K562 (cell line): Measurements from ENCODE around the gene SLC20A1. TPM values are rescaled to one million over a fixed set of nuclear protein-coding genes. Genes with fewer than 3 reads are reported as not detected.

Experiments
- ATAC-seq: fragments of 200-7000 bp; cut with Tn5 transposase; 3 replicates; pipeline ENCODE4 v1.9.1; 2020; ENCODE audit warnings: moderate library complexity
- BruUV-seq: library from RNA; stranded (reverse); fragments of 400-500 nt; replicated peaks from 2 replicates; lab custom pipeline; 2021; lab: Mats Ljungman, UMichigan
- CTCF ChIA-PET: fragments of 300-600 bp; formaldehyde crosslinking; extraction: SDS; loops from one replicate; lab custom pipeline; 2021; ENCODE audit warnings: low intra/inter-chr PET ratio; lab: Yijun Ruan, JAX
- POLR2A ChIA-PET: fragments of 300-600, 350-650 bp; sonication (Branson Sonifier 250); formaldehyde crosslinking; extraction: SDS; loops from one replicate; lab custom pipeline; 2021; ENCODE audit warnings: antibody characterized with exemption, inconsistent platforms; lab: Yijun Ruan, JAX
- DNase-seq, 4 experiments: peaks; one replicate each; pipeline versions ENCODE4 v3.0.0 to v3.0.0-alpha.2; 2011 to 2018; ENCODE audit warnings: low spot score in 3 of 4, mixed read lengths in 3 of 4; ENCODE audit errors: extremely low read depth in 1 of 4
- FAIRE-seq: peaks from 2 replicates; lab custom pipeline; 2011; peaks lifted over from hg19 to GRCh38; lab: Jason Lieb, UNC
- H2AFZ ChIP-seq: 2 replicates; pipeline ENCODE4 v1.6.0; 2011; ENCODE audit warnings: low read depth, low read length, control low read depth, inconsistent platforms
- H3K27ac ChIP-seq: fragments of 200-600 bp; 3 replicates; pipeline ENCODE4 v1.8.0; 2011; ENCODE audit warnings: low read depth, mild to moderate bottlenecking, control low read depth, inconsistent platforms, low read length, moderate library complexity, mixed read lengths; ENCODE audit errors: extremely low read depth
- H3K27me3 ChIP-seq, 2 experiments: fragments of 300-600 bp in 1 of 2; 2 replicates in 1 of 2; 3 replicates in 1 of 2; pipeline versions ENCODE4 v1.6.0 to v1.8.0; 2011; ENCODE audit warnings: inconsistent platforms in 2 of 2, low read length in 2 of 2, mild to moderate bottlenecking in 1 of 2, mixed read lengths in 1 of 2, moderate library complexity in 1 of 2; ENCODE audit not compliant: control insufficient read depth in 2 of 2, insufficient read depth in 2 of 2
- H3K36me3 ChIP-seq: fragments of 300-600 bp; 3 replicates; pipeline ENCODE4 v1.8.0; 2011; ENCODE audit warnings: mild to moderate bottlenecking, low read length, inconsistent platforms; ENCODE audit not compliant: control insufficient read depth, insufficient read depth
- H3K4me1 ChIP-seq, 2 experiments: fragments of 200-600 bp in 1 of 2; replicated peaks in 1 of 2; 2 replicates in 1 of 2; 3 replicates in 1 of 2; pipeline versions ENCODE4 v1.5.1 to v1.8.0; 2011; ENCODE audit warnings: inconsistent platforms in 2 of 2, low read length in 2 of 2, mild to moderate bottlenecking in 1 of 2, mixed read lengths in 1 of 2, moderate library complexity in 1 of 2; ENCODE audit not compliant: control insufficient read depth in 2 of 2, insufficient read depth in 2 of 2
- H3K4me2 ChIP-seq: 2 replicates; pipeline ENCODE4 v1.6.1; 2011; ENCODE audit warnings: low read length, control low read depth, inconsistent platforms, mixed read lengths; ENCODE audit not compliant: insufficient read depth
- H3K4me3 ChIP-seq: fragments of 200-600 bp; sonication (generic), shearing (Covaris generic); 2 replicates; pipeline ENCODE4 v1.5.1; 2016; ENCODE audit warnings: control low read depth, inconsistent platforms
- H3K79me2 ChIP-seq: fragments of 200-600 bp; 3 replicates; pipeline ENCODE4 v1.8.0; 2011; ENCODE audit warnings: low read length, inconsistent platforms; ENCODE audit not compliant: control insufficient read depth, insufficient read depth
- H3K9ac ChIP-seq, 2 experiments: 2 replicates each; pipeline versions ENCODE4 v1.6.0 to v1.6.1; 2011; ENCODE audit warnings: low read depth in 2 of 2, low read length in 2 of 2, control low read depth in 1 of 2, inconsistent platforms in 1 of 2, mild to moderate bottlenecking in 1 of 2, mixed read lengths in 1 of 2; ENCODE audit not compliant: insufficient read depth in 1 of 2
- H3K9me1 ChIP-seq: one replicate; pipeline ENCODE4 v1.6.0; 2011; ENCODE audit warnings: inconsistent platforms, mild to moderate bottlenecking, low read length, moderate library complexity; ENCODE audit not compliant: control insufficient read depth, insufficient read depth
- H3K9me3 ChIP-seq: replicated peaks from 2 replicates; pipeline ENCODE4 v1.5.1; 2011; ENCODE audit warnings: low read depth, low read length, inconsistent platforms; ENCODE audit not compliant: control insufficient read depth, insufficient read depth
- H4K20me1 ChIP-seq: replicated peaks from 2 replicates; pipeline ENCODE4 v1.6.1; 2011; ENCODE audit warnings: low read length, inconsistent platforms, mixed read lengths; ENCODE audit not compliant: control insufficient read depth, insufficient read depth
- EZH2 ChIP-seq: IDR thresholded peaks from 2 replicates; pipeline ENCODE4 v1.6.1; 2012; ENCODE audit warnings: low read depth, mild to moderate bottlenecking, inconsistent platforms, low read length, borderline replicate concordance
- HDAC8 ChIP-seq: fragments of 450-650 bp; IDR thresholded peaks from 2 replicates; pipeline ENCODE4 v1.6.1; 2016; ENCODE audit warnings: mild to moderate bottlenecking, missing genetic modification characterization, moderate library complexity, missing compliant biosample characterization
- HMGN3 ChIP-seq: IDR thresholded peaks from 2 replicates; pipeline ENCODE4 v1.6.1; 2011; ENCODE audit warnings: borderline replicate concordance, low read depth, mild to moderate bottlenecking, mixed read lengths, low read length; ENCODE audit not compliant: insufficient read length; ENCODE audit errors: extremely low read depth
- MECOM ChIP-seq: fragments of 250-450 bp; sonication (Bioruptor Pico); IDR thresholded peaks from 2 replicates; pipeline ENCODE4 v1.8.0; 2022; ENCODE audit warnings: inconsistent platforms
- SNRNP70 ChIP-seq: fragments of 200-400 bp; formaldehyde crosslinking; optimal IDR thresholded peaks from 2 replicates; pipeline ENCODE3; 2017; ENCODE audit warnings: low read depth, low read length
- WGBS: fragments of 100-300 bp; shearing (Covaris generic); methylation state at CpG from one replicate; pipeline ENCODE4 v1.1.6; 2016; ENCODE audit warnings: low coverage, mixed read lengths; ENCODE audit not compliant: insufficient coverage; ENCODE audit errors: missing lambda C conversion rate; 5-methylcytosine and 5-hydroxymethylcytosine counted together
- in situ Hi-C: fragments of 300-500 bp; cut with MboI; formaldehyde crosslinking; loops from 4 replicates; pipeline ENCODE4 v1.15.0; 2018; ENCODE audit warnings: inconsistent platforms, mixed read lengths
- intact Hi-C: fragments of 100-400 bp; cut with micrococcal nuclease; formaldehyde crosslinking; loops from 2 replicates; pipeline ENCODE4 v1.14.2; 2022
- polyA plus RNA-seq, 8 experiments: library from polyadenylated mRNA; depleted of rRNA in 4 of 8; stranded (reverse) in 5 of 8; unstranded in 3 of 8; fragments of >200 nt; fragmentation: Nextera tagmentation in 2 of 8; fragmentation: Illumina TruSeq in 1 of 8; extraction: Ambion mirVana in 2 of 8; extraction: Trizol in 1 of 8; gene quantifications; 2 replicates each; pipeline versions ENCODE4 v1.2.1 to v1.2.3, GENCODE V29; 2011 to 2014; ENCODE audit warnings: inconsistent platforms in 1 of 8, missing spikeins in 1 of 8
- total RNA-seq, 7 experiments: library from RNA; depleted of rRNA in 6 of 7; stranded (reverse); fragments of >200 nt in 6 of 7; fragmentation: Illumina TruSeq in 2 of 7; extraction: Trizol in 2 of 7; gene quantifications; 2 replicates each; pipeline versions ENCODE4 v1.2.1 to v1.2.3, GENCODE V29; 2011 to 2021; ENCODE audit warnings: low replicate concordance in 1 of 7
- TF ChIP-seq, protein P1 (sequence below): fragments of 250-450 bp; sonication (Bioruptor Pico); IDR thresholded peaks from 2 replicates; pipeline ENCODE4 v1.5.0; 2021; ENCODE audit warnings: mild to moderate bottlenecking, moderate library complexity
- TF ChIP-seq, protein P2 (sequence below): sonication (generic); formaldehyde crosslinking; IDR thresholded peaks from 2 replicates; pipeline ENCODE4 v1.5.0; 2020; ENCODE audit warnings: missing genetic modification reagents
- TF ChIP-seq, protein P3 (sequence below): fragments of 450-650 bp; conservative IDR thresholded peaks from 2 replicates; pipeline ENCODE4 v1.6.1; 2016; ENCODE audit warnings: missing genetic modification characterization, low read depth, mild to moderate bottlenecking, missing compliant biosample characterization, moderate library complexity
- TF ChIP-seq, protein P4 (sequence below): fragments of 450-650 bp; IDR thresholded peaks from 2 replicates; pipeline ENCODE4 v1.6.1; 2017; ENCODE audit warnings: antibody characterized with exemption, mild to moderate bottlenecking

Gene SLC20A1
- total and polyA plus RNA-seq, 9 of the 15 experiments (the other 6 are each of a cell fraction or from before 2014, with no cell fraction given), result 53.8 to 150 (median 74.7) TPM

DNA sequence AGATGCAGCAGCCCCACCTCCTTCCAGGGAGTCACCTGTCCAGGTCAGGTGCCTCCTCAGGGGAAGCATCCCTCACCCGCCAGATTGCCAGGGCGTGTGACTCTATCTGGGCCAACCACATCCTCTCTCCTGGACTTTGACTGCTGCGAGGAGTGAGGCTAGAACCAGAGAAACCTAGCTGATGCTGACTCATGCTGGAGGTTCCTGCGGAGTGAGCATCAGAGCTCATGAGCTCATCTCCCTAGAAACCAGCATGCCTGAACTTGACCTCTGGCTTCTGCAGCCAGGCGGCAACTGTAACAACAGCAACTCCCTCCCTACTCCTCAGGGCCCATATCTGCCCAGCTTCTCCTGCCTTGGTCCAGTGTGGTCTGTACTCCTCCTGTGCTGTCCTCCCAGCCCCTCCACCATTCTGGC, 46.8 kb downstream of the SLC20A1 start (continued):
- TF ChIP-seq, protein P1, sequence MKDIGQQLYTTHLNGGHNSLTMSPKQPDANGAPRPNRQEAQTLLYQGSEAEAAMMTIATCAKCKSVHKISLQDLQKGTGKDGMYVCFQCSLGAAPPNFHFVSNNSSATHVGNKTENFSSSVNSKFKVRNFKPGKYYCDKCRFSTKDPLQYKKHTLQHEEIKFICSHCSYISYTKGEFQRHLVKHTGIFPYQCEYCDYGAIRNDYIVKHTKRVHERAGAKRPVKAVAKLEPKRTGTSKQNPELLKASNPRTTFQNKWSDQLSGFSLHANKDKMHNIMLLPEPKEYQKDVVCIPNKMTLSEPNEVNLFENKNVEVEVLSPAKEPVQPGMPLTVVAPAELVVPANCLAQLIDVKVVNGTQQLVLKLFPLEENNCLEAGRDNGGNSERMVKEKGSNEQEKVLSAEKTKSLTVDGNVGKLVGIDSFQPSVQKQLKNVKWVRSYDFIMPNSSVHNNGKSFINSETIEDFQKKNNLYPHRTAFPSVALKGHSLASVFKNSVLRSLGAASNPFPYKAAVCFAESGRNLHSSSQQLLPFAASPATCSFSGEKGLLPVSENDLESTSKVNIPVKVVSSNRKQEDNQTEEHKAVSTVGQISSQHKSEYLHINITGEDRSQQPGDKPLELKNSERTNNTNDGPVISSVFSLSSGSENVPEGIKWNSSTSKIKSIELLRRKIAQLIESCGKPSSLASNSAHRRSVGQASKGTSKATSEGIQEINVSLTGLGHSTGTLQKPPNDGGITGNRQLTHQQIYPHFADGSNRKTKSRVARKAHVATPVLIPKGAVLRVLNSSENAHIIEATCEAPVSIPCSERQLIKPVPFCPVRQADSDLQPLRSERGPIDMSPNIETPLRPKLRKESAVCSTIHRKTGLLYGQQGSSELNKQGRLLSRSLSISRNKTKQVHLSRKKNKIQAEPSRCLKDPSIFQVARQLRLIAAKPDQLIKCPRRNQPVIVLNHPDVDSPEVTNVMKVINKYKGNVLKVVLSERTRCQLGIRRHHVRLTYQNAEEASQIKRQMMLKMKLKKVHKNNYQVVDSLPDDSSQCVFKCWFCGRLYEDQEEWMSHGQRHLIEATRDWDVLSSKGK, result no peak
- TF ChIP-seq HMGN3 (no peak), EZH2 (no peak), SNRNP70 (no peak)
- TF ChIP-seq, protein P2, sequence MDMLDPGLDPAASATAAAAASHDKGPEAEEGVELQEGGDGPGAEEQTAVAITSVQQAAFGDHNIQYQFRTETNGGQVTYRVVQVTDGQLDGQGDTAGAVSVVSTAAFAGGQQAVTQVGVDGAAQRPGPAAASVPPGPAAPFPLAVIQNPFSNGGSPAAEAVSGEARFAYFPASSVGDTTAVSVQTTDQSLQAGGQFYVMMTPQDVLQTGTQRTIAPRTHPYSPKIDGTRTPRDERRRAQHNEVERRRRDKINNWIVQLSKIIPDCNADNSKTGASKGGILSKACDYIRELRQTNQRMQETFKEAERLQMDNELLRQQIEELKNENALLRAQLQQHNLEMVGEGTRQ (CRISPR knock-in tag), result no peak
- TF ChIP-seq, all 486 proteins: peak for 99

DNA sequence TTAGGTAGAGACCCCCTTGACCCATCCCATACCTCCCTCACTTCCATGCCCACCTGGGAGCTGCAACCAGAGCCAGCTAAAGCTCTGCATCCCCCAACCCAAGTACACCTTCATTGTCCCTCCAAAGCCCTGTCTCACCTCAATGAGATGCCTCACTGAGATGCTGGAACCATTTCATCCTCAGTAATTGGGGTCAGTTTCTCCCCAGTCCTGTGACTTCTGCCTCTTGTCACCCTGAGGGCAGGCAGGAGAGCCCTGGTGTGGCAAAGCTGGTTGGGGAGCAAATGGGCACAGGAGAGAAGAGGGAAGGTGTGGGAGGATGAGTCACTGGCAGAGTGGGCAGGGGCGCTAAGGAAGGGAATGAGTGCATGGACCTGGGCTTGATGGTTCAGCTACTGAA, 47.2 kb downstream of the SLC20A1 start:
- H3K79me2 ChIP-seq, result no peaks in the 10 kb centered on the region
- no peaks in the 10 kb centered on the region for H4K20me1 ChIP-seq
- FAIRE-seq, result no peak
- peak overlapping the region; percentile 21 for H2AFZ ChIP-seq
- no peaks in the 10 kb centered on the region for H3K27me3 ChIP-seq
- peaks cover 37 to 38% of the 10 kb centered on the region in 2 experiments for H3K4me1 ChIP-seq
- ChIA-PET CTCF (no interaction called here), POLR2A (interaction anchor here (0.9 to 1.9 kb wide), 9 partner anchors 9 to 47 kb away, joined by 3 to 19 read pairs (median 5); partner anchors contain the start of gene SLC20A1)
- in situ Hi-C loops (no loop called here), intact Hi-C loops (no loop called here)
- 33% methylated on average over 1 of the region's 1 CpG for WGBS
- H3K4me3 ChIP-seq, result no peak overlapping the region
- H3K9me3 ChIP-seq, result no peaks in the 10 kb centered on the region
- H3K36me3 ChIP-seq, result no peaks in the 10 kb centered on the region
- no peak for DNase-seq
- BruUV-seq, result no TSS peak
- H3K4me2 ChIP-seq, result peak overlapping the region; percentile 40; the same call in 1 of the 2 replicates
- H3K9ac ChIP-seq, result peak overlapping the region; percentile 1 to 71; a peak in 1 of 4 replicates
- peak overlapping the region; percentile 70 for H3K27ac ChIP-seq
- no peak for ATAC-seq
- H3K9me1 ChIP-seq, result no peaks in the 10 kb centered on the region
- TF ChIP-seq HDAC8 (tag) (0 out of 2 replicates have a peak, but pooled peaks have one; percentile 32), MECOM (CRISPR knock-in tag) (0 out of 2 replicates have a peak, but pooled peaks have one; percentile 16)
- TF ChIP-seq, protein P3, sequence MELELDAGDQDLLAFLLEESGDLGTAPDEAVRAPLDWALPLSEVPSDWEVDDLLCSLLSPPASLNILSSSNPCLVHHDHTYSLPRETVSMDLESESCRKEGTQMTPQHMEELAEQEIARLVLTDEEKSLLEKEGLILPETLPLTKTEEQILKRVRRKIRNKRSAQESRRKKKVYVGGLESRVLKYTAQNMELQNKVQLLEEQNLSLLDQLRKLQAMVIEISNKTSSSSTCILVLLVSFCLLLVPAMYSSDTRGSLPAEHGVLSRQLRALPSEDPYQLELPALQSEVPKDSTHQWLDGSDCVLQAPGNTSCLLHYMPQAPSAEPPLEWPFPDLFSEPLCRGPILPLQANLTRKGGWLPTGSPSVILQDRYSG (tag), result 0 out of 2 replicates have a peak, but pooled peaks have one; percentile 17
- TF ChIP-seq, protein P4, sequence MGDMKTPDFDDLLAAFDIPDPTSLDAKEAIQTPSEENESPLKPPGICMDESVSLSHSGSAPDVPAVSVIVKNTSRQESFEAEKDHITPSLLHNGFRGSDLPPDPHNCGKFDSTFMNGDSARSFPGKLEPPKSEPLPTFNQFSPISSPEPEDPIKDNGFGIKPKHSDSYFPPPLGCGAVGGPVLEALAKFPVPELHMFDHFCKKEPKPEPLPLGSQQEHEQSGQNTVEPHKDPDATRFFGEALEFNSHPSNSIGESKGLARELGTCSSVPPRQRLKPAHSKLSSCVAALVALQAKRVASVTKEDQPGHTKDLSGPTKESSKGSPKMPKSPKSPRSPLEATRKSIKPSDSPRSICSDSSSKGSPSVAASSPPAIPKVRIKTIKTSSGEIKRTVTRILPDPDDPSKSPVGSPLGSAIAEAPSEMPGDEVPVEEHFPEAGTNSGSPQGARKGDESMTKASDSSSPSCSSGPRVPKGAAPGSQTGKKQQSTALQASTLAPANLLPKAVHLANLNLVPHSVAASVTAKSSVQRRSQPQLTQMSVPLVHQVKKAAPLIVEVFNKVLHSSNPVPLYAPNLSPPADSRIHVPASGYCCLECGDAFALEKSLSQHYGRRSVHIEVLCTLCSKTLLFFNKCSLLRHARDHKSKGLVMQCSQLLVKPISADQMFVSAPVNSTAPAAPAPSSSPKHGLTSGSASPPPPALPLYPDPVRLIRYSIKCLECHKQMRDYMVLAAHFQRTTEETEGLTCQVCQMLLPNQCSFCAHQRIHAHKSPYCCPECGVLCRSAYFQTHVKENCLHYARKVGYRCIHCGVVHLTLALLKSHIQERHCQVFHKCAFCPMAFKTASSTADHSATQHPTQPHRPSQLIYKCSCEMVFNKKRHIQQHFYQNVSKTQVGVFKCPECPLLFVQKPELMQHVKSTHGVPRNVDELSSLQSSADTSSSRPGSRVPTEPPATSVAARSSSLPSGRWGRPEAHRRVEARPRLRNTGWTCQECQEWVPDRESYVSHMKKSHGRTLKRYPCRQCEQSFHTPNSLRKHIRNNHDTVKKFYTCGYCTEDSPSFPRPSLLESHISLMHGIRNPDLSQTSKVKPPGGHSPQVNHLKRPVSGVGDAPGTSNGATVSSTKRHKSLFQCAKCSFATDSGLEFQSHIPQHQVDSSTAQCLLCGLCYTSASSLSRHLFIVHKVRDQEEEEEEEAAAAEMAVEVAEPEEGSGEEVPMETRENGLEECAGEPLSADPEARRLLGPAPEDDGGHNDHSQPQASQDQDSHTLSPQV, result 0 out of 2 replicates have a peak, but pooled peaks have one; percentile 14
